NCI-H1417 treated with DMSO at 0.1 percent for 48 hours (cell line): ENCODE data around the gene SRPRB.
A peak's percentile ranks its signal among the peaks of the same experiment; 100 is the strongest.

Source experiments
- DNase-seq: peaks from one replicate; lab custom pipeline; 2025; lab: John Stamatoyannopoulos, UW

SRPRB gene

GRCh38 chr3:133805702-133806475 is at the start of gene SRPRB:
SRPRB (plus strand) TSS chr3:133805815; CDS start chr3:133805849, 34 bp downstream.
- peak; percentile 58 for DNase-seq

- no peak for DNase-seq
Measured at GRCh38 chr3:133756716-133757694, 48.6 kb upstream of the SRPRB start.

- no peak for DNase-seq
Measured at GRCh38 chr3:133757701-133758567, 47.7 kb upstream of the SRPRB start.

- DNase-seq, result no peak
Measured at GRCh38 chr3:133758568-133758928, 47.1 kb upstream of the SRPRB start.

GRCh38 chr3:133758964-133759739 is 46.5 kb upstream of the SRPRB start:
- no peak for DNase-seq

- no peak for DNase-seq
Measured at GRCh38 chr3:133759740-133760305, 45.8 kb upstream of the SRPRB start.

- no peak for DNase-seq
Measured at GRCh38 chr3:133760916-133761315, 44.7 kb upstream of the SRPRB start.

GRCh38 chr3:133761605-133762484 is 43.8 kb upstream of the SRPRB start:
- DNase-seq, result no peak

GRCh38 chr3:133762539-133762938 is 43.1 kb upstream of the SRPRB start:
- DNase-seq, result no peak

- no peak for DNase-seq
Measured at GRCh38 chr3:133763797-133764683, 41.6 kb upstream of the SRPRB start.

- DNase-seq, result no peak
Measured at GRCh38 chr3:133765256-133765655, 40.4 kb upstream of the SRPRB start.

- DNase-seq, result no peak
Measured at GRCh38 chr3:133767607-133768006, 38.0 kb upstream of the SRPRB start.

GRCh38 chr3:133769536-133769935 is 36.1 kb upstream of the SRPRB start:
- DNase-seq, result no peak

GRCh38 chr3:133773732-133774131 is 31.9 kb upstream of the SRPRB start:
- no peak for DNase-seq

- no peak for DNase-seq
Measured at GRCh38 chr3:133775309-133775708, 30.3 kb upstream of the SRPRB start.

- no peak for DNase-seq
Measured at GRCh38 chr3:133775835-133776234, 29.8 kb upstream of the SRPRB start.

- DNase-seq, result no peak
Measured at GRCh38 chr3:133776794-133777438, 28.7 kb upstream of the SRPRB start.
